Neural cell (in vitro differentiated cells): ENCODE measurements around the gene PSRC1. TPM values are rescaled to one million over a fixed set of nuclear protein-coding genes. Genes with fewer than 3 reads are reported as not detected.

Experiments used
- H2AFZ ChIP-seq: fragments of 200-600, 300-800 bp; sonication (generic), shearing (Covaris generic); 2 replicates; pipeline ENCODE4 v1.6.0; 2014; ENCODE audit warnings: low read depth, mild to moderate bottlenecking, antibody characterized with exemption, low read length, moderate library complexity
- H3F3A ChIP-seq: fragments of 200-600 bp; shearing (Covaris generic); 2 replicates; pipeline ENCODE4 v1.6.1; 2016; ENCODE audit warnings: mild to moderate bottlenecking, moderate library complexity, mixed read lengths, antibody characterized with exemption, low read length; ENCODE audit not compliant: insufficient read depth, poor library complexity, severe bottlenecking
- H3K27ac ChIP-seq: fragments of 200-600, 300-800 bp; sonication (generic), shearing (Covaris generic); 2 replicates; pipeline ENCODE4 v1.5.1; 2014; ENCODE audit warnings: mild to moderate bottlenecking, low read length, moderate library complexity
- H3K27me3 ChIP-seq: fragments of 300-800, 200-600 bp; sonication (generic), shearing (Covaris generic); 2 replicates; pipeline ENCODE4 v1.6.0; 2014; ENCODE audit warnings: mild to moderate bottlenecking, low read depth, low read length, moderate library complexity; ENCODE audit not compliant: insufficient read depth
- H3K36me3 ChIP-seq: fragments of 300-800, 200-600 bp; sonication (generic), shearing (Covaris generic); 2 replicates; pipeline ENCODE4 v1.5.1; 2014; ENCODE audit warnings: mild to moderate bottlenecking, antibody characterized with exemption, low read length, moderate library complexity; ENCODE audit not compliant: insufficient read depth
- H3K4me2 ChIP-seq: fragments of 300-800, 200-600 bp; sonication (generic), shearing (Covaris generic); 2 replicates; pipeline ENCODE4 v1.6.0; 2014; ENCODE audit warnings: mild to moderate bottlenecking, low read length
- H3K4me3 ChIP-seq: fragments of 300-800, 200-600 bp; sonication (generic), shearing (Covaris generic); 2 replicates; pipeline ENCODE4 v1.5.1; 2014; ENCODE audit warnings: mild to moderate bottlenecking, low read length, moderate library complexity
- H3K79me2 ChIP-seq: fragments of 200-600 bp; shearing (Covaris generic); replicated peaks from 2 replicates; pipeline ENCODE4 v1.6.0; 2014; ENCODE audit warnings: mild to moderate bottlenecking, low read length, moderate library complexity; ENCODE audit not compliant: insufficient read depth
- H3K9ac ChIP-seq: fragments of 300-800, 200-600 bp; sonication (generic), shearing (Covaris generic); 2 replicates; pipeline ENCODE4 v1.6.1; 2016; ENCODE audit warnings: mild to moderate bottlenecking, low read length, mixed read lengths
- H3K9me2 ChIP-seq: fragments of 200-600 bp; shearing (Covaris generic); 2 replicates; pipeline ENCODE4 v1.6.1; 2016; ENCODE audit warnings: mild to moderate bottlenecking, low read length, mixed read lengths; ENCODE audit not compliant: insufficient read depth
- H3K9me3 ChIP-seq: fragments of 200-600, 300-800 bp; sonication (generic), shearing (Covaris generic); 2 replicates; pipeline ENCODE4 v1.6.1; 2016; ENCODE audit warnings: mild to moderate bottlenecking, mixed run types, low read length, moderate library complexity, mixed read lengths
- H4K20me1 ChIP-seq: fragments of 200-600 bp; shearing (Covaris generic); 2 replicates; pipeline ENCODE4 v1.6.1; 2016; ENCODE audit warnings: mild to moderate bottlenecking, mixed run types; ENCODE audit not compliant: insufficient read depth
- EP300 ChIP-seq: fragments of 450-650 bp; conservative IDR thresholded peaks from 2 replicates; pipeline ENCODE4 v1.6.1; 2014; ENCODE audit warnings: antibody characterized with exemption, mild to moderate bottlenecking, moderate library complexity; ENCODE audit not compliant: poor library complexity, severe bottlenecking
- EZH2 ChIP-seq: fragments of 200-600, 300-800 bp; shearing (Covaris generic), sonication (generic); IDR thresholded peaks from 2 replicates; pipeline ENCODE4 v1.6.1; 2014; ENCODE audit warnings: antibody characterized with exemption, low read length, borderline replicate concordance, mild to moderate bottlenecking; ENCODE audit not compliant: insufficient read depth, poor library complexity, severe bottlenecking
- MXI1 ChIP-seq: fragments of 450-650 bp; conservative IDR thresholded peaks from 2 replicates; pipeline ENCODE4 v1.6.1; 2014; ENCODE audit warnings: antibody characterized with exemption, mild to moderate bottlenecking; ENCODE audit not compliant: poor library complexity, severe bottlenecking
- POLR2AphosphoS5 ChIP-seq: IDR thresholded peaks from 2 replicates; pipeline ENCODE4 v1.6.1; 2012
- RAD21 ChIP-seq: fragments of 450-650 bp; conservative IDR thresholded peaks from 2 replicates; pipeline ENCODE4 v1.6.1; 2014; ENCODE audit warnings: antibody characterized with exemption, mild to moderate bottlenecking, moderate library complexity
- SMC3 ChIP-seq: fragments of 450-650 bp; conservative IDR thresholded peaks from 2 replicates; pipeline ENCODE4 v1.6.1; 2014; ENCODE audit warnings: antibody characterized with exemption, mild to moderate bottlenecking, moderate library complexity; ENCODE audit not compliant: poor library complexity
- TAF1 ChIP-seq: IDR thresholded peaks from 2 replicates; pipeline ENCODE4 v1.6.1; 2012; ENCODE audit warnings: low read depth
- polyA plus RNA-seq: library from polyadenylated mRNA; depleted of rRNA; stranded (reverse); fragments of >200 nt; gene quantifications from 2 replicates; pipeline ENCODE4 v1.2.3, GENCODE V29; 2014
- TF ChIP-seq, protein P1 (sequence below): fragments of 450-650 bp; IDR thresholded peaks from 2 replicates; pipeline ENCODE4 v1.5.1; 2014; ENCODE audit warnings: antibody characterized with exemption, mild to moderate bottlenecking, moderate library complexity; ENCODE audit not compliant: poor library complexity, severe bottlenecking
- TF ChIP-seq, protein P2 (sequence below): IDR thresholded peaks from 2 replicates; pipeline ENCODE4 v1.6.1; 2012; ENCODE audit warnings: borderline replicate concordance

PSRC1 gene
- polyA plus RNA-seq, 1 donor from 2014 or later: 5.4 TPM

DNA sequence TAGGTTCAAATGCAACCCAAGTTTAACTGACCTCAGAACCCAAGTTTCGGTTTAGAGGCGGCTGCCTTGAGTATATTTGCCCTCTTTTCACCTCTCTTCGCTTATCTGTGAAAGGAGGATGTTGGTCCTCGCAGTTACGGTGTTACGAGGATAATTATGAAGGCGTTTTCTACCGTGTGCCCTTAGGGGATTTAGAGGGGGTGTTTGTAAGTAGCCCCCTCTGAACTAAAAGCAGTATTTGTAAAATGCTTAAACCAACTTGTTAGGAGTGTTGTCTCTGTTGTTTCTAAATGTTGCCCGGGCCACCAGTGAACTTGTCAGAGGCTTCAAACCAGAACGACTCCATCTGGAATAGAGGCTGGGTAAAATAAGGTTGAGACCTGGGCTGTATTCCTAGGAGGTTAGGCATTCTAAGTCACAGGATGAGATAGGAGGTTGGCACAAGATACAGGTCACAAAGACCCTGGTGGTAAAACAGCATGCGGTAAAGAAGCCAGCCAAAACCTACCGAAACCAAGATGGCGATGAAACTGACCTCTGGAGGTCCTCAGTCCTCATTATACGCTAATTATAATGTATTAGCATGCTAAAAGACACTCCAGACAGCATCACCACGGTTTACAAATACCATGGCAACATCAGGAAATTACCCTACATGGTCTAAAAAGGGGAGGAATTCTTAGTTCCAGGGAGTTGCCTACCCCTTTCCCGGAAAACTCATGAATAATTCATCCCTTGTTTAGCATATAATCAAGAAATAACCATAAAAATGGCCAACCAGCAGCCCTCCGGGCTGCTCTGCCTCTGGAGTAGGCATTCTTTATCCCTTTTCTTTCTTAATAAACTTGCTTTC is 1.0 kb upstream of the PSRC1 start:
- H3K27me3 ChIP-seq: no peaks in the 10 kb centered on the region
- H3K79me2 ChIP-seq: peaks cover 7% of the 10 kb centered on the region
- no peak for TF ChIP-seq MXI1
- TF ChIP-seq TAF1: no peak
- TF ChIP-seq SMC3: no peak
- TF ChIP-seq POLR2AphosphoS5: no peak
- TF ChIP-seq EP300: no peak
- TF ChIP-seq RAD21: no peak
- TF ChIP-seq, protein P1, sequence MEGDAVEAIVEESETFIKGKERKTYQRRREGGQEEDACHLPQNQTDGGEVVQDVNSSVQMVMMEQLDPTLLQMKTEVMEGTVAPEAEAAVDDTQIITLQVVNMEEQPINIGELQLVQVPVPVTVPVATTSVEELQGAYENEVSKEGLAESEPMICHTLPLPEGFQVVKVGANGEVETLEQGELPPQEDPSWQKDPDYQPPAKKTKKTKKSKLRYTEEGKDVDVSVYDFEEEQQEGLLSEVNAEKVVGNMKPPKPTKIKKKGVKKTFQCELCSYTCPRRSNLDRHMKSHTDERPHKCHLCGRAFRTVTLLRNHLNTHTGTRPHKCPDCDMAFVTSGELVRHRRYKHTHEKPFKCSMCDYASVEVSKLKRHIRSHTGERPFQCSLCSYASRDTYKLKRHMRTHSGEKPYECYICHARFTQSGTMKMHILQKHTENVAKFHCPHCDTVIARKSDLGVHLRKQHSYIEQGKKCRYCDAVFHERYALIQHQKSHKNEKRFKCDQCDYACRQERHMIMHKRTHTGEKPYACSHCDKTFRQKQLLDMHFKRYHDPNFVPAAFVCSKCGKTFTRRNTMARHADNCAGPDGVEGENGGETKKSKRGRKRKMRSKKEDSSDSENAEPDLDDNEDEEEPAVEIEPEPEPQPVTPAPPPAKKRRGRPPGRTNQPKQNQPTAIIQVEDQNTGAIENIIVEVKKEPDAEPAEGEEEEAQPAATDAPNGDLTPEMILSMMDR: no peak
- no peak for TF ChIP-seq EZH2
- TF ChIP-seq, protein P2, sequence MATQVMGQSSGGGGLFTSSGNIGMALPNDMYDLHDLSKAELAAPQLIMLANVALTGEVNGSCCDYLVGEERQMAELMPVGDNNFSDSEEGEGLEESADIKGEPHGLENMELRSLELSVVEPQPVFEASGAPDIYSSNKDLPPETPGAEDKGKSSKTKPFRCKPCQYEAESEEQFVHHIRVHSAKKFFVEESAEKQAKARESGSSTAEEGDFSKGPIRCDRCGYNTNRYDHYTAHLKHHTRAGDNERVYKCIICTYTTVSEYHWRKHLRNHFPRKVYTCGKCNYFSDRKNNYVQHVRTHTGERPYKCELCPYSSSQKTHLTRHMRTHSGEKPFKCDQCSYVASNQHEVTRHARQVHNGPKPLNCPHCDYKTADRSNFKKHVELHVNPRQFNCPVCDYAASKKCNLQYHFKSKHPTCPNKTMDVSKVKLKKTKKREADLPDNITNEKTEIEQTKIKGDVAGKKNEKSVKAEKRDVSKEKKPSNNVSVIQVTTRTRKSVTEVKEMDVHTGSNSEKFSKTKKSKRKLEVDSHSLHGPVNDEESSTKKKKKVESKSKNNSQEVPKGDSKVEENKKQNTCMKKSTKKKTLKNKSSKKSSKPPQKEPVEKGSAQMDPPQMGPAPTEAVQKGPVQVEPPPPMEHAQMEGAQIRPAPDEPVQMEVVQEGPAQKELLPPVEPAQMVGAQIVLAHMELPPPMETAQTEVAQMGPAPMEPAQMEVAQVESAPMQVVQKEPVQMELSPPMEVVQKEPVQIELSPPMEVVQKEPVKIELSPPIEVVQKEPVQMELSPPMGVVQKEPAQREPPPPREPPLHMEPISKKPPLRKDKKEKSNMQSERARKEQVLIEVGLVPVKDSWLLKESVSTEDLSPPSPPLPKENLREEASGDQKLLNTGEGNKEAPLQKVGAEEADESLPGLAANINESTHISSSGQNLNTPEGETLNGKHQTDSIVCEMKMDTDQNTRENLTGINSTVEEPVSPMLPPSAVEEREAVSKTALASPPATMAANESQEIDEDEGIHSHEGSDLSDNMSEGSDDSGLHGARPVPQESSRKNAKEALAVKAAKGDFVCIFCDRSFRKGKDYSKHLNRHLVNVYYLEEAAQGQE: no peak
- peak overlapping the region; percentile 68 for H3K4me2 ChIP-seq
- no peaks in the 10 kb centered on the region for H3K9me3 ChIP-seq
- H3K9ac ChIP-seq: peak overlapping the region; percentile 72
- H3F3A ChIP-seq: no peaks in the 10 kb centered on the region
- no peaks in the 10 kb centered on the region for H3K9me2 ChIP-seq
- no peaks in the 10 kb centered on the region for H4K20me1 ChIP-seq
- no peaks in the 10 kb centered on the region for H3K36me3 ChIP-seq
- peak overlapping the region; percentile 55 for H3K27ac ChIP-seq
- H2AFZ ChIP-seq: peak overlapping the region; percentile 49
- H3K4me3 ChIP-seq: peak overlapping the region; percentile 74

DNA sequence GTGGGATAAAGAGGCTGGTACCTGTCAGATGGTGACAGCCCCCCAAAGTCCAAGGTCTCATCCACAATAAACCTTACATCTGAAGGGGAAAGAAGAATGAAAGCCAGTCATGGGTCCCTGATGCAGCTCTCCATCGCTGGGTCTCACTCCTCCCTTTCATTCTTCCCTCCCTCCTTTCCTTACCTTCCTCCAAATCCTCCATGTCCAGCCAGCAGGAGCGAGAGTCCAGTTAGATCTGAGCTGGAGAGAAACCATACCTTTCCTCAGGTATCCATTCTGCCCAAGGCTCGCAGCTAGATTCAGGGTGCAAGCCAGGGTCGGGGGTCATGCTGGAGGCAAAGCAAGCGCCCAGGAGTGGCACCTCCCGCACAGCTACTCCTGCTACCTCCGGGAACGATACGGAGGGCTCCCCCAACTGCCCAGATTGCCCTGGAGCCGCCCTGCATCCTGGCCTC is 421 bp downstream of the PSRC1 start:
- H3K9me3 ChIP-seq: no peaks in the 10 kb centered on the region
- no peak for TF ChIP-seq RAD21
- no peak for TF ChIP-seq EP300
- TF ChIP-seq POLR2AphosphoS5: no peak
- TF ChIP-seq MXI1: no peak
- no peak for TF ChIP-seq EZH2
- TF ChIP-seq TAF1: no peak
- no peak for TF ChIP-seq SMC3
- peak overlapping the region; percentile 72 for H3K4me2 ChIP-seq
- H3K9me2 ChIP-seq: no peaks in the 10 kb centered on the region
- H3K27me3 ChIP-seq: no peaks in the 10 kb centered on the region
- H3K36me3 ChIP-seq: no peaks in the 10 kb centered on the region
- peak overlapping the region; percentile 72 for H3K9ac ChIP-seq
- peak overlapping the region; percentile 74 for H3K4me3 ChIP-seq
- peaks cover 7% of the 10 kb centered on the region for H3K79me2 ChIP-seq
- H2AFZ ChIP-seq: peak overlapping the region; percentile 96
- no peaks in the 10 kb centered on the region for H4K20me1 ChIP-seq
- no peak overlapping the region for H3K27ac ChIP-seq
- H3F3A ChIP-seq: no peaks in the 10 kb centered on the region
